ENCODE results near the gene USP51. TPM values are rescaled to one million over a fixed set of nuclear protein-coding genes. Genes with fewer than 3 reads are reported as not detected.
A peak's percentile ranks its signal among the peaks of the same experiment; 100 is the strongest.
"Not testable (repeated sequence)": the region's sequence is repeated elsewhere in the genome, so short reads cannot be mapped to it uniquely, and the experiment has no call there.

Gene USP51
- total and polyA plus RNA-seq, 2 donors from 2014 or later: 3.4 to 4.6 TPM

DNA sequence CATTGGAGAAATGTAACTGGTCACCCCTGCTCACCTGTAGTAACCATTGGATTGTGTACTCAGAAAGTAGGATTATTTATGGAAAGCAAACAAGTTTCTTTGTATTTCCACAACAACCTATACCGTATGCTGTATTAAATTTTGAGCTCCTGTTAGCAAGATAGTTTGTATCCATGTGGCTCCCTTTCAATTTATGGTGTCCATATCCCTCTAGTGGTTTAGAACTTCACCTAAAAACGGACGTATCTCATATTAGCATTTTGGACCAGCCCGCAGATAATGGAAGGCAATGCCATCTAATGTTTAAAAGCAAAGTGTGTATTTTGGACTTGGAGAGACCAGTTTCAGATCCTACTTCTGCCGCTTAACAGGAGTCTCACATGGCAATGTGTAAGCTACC lies 17.4 kb upstream of the USP51 start:
- H3K9me3 ChIP-seq (ENCODE audit: control insufficient read depth in 2 of 3, insufficient read depth in 1 of 3, low read length in 3 of 3); H3K27me3 ChIP-seq (ENCODE audit: control insufficient read depth, insufficient read depth, low read length); intact Hi-C loops (cut with DNase I); H3K9ac ChIP-seq (ENCODE audit: low read length in 3 of 3); DNase-seq; H3K36me3 ChIP-seq (ENCODE audit: control insufficient read depth in 2 of 3, insufficient read depth in 3 of 3, low read length in 3 of 3); H3K4me3 ChIP-seq (ENCODE audit: low read length in 3 of 3); H3K27ac ChIP-seq (ENCODE audit: low read depth in 2 of 2, low read length in 2 of 2); H3K4me1 ChIP-seq (ENCODE audit: control insufficient read depth in 2 of 3, insufficient read depth in 2 of 3, low read depth in 1 of 3, low read length in 3 of 3): not testable (repeated sequence)
- FAIRE-seq: peak; percentile 27

DNA sequence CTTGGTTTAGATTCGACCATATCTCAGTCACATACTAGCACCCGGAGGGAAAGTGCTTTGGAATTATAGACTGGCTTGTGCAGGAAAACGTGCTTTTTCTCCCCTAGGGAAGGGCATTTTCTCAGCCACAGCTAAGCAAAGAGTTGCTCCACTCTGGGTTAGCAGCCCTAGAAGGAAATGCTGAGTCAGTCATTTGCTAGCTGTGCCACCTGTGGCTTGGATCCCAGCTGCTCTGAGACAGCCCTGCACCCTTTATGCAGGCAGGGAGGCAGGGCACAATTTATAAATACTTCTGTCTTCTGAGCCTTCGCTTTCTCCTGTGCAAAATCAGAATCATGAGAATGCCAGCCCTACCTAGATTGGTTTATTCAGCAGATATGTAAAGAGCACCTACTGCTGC lies 1.3 kb upstream of the USP51 start:
- FAIRE-seq (no peak), DNase-seq (no peak)
- Histone ChIP-seq H3K9ac (ENCODE audit: low read length in 3 of 3) (no peak overlapping the region), H3K4me3 (ENCODE audit: low read length in 3 of 3) (no peak overlapping the region), H3K27ac (ENCODE audit: low read depth in 2 of 2, low read length in 2 of 2) (no peak overlapping the region), H3K4me1 (ENCODE audit: control insufficient read depth in 2 of 3, insufficient read depth in 2 of 3, low read depth in 1 of 3, low read length in 3 of 3) (no peaks in the 10 kb centered on the region), H3K36me3 (ENCODE audit: control insufficient read depth in 2 of 3, insufficient read depth in 3 of 3, low read length in 3 of 3) (no peaks in the 10 kb centered on the region), H3K9me3 (ENCODE audit: control insufficient read depth in 2 of 3, insufficient read depth in 1 of 3, low read length in 3 of 3) (no peaks in the 10 kb centered on the region), H3K27me3 (ENCODE audit: control insufficient read depth, insufficient read depth, low read length) (no peaks in the 10 kb centered on the region)
- TF ChIP-seq, protein P1, sequence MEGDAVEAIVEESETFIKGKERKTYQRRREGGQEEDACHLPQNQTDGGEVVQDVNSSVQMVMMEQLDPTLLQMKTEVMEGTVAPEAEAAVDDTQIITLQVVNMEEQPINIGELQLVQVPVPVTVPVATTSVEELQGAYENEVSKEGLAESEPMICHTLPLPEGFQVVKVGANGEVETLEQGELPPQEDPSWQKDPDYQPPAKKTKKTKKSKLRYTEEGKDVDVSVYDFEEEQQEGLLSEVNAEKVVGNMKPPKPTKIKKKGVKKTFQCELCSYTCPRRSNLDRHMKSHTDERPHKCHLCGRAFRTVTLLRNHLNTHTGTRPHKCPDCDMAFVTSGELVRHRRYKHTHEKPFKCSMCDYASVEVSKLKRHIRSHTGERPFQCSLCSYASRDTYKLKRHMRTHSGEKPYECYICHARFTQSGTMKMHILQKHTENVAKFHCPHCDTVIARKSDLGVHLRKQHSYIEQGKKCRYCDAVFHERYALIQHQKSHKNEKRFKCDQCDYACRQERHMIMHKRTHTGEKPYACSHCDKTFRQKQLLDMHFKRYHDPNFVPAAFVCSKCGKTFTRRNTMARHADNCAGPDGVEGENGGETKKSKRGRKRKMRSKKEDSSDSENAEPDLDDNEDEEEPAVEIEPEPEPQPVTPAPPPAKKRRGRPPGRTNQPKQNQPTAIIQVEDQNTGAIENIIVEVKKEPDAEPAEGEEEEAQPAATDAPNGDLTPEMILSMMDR (IDR thresholded peaks at IDR 0.05; ENCODE audit: borderline replicate concordance, extremely low read depth, insufficient read depth): no peak
- intact Hi-C loops (cut with DNase I): no loop called here

DNA sequence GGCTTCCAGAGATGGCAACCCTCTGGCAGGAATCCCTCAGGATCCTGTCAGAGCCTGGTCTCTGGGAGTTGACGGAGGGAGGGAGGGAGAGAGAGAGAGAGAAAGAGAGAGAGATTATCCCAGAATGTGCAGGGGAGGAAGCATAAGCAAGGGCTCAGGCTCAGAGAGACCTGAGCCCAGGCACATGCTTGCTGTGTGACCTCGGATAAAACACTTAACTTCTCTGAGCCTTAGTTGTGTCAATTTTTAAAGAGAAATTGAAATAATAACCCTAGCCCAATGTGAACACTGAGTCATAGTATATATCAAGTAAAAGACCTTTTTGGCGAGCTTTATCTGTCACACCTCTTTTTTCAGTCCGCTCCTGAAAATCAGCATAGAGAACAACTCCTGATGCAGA lies 473 bp upstream of the USP51 start:
- DNase-seq (no peak), FAIRE-seq (no peak)
- no peaks in the 10 kb centered on the region for H3K36me3 ChIP-seq (ENCODE audit: control insufficient read depth in 2 of 3, insufficient read depth in 3 of 3, low read length in 3 of 3)
- H3K9me3 ChIP-seq (ENCODE audit: control insufficient read depth in 2 of 3, insufficient read depth in 1 of 3, low read length in 3 of 3): no peaks in the 10 kb centered on the region
- no peaks in the 10 kb centered on the region for H3K27me3 ChIP-seq (ENCODE audit: control insufficient read depth, insufficient read depth, low read length)
- H3K27ac ChIP-seq (ENCODE audit: low read depth in 2 of 2, low read length in 2 of 2): peak overlapping the region; percentile 97 to 98
- TF ChIP-seq, protein P1 (IDR thresholded peaks at IDR 0.05; ENCODE audit: borderline replicate concordance, extremely low read depth, insufficient read depth): no peak
- peak overlapping the region in 1 of 3 donors; percentile 84 for H3K4me3 ChIP-seq (ENCODE audit: low read length in 3 of 3)
- H3K4me1 ChIP-seq (ENCODE audit: control insufficient read depth in 2 of 3, insufficient read depth in 2 of 3, low read depth in 1 of 3, low read length in 3 of 3): no peaks in the 10 kb centered on the region
- H3K9ac ChIP-seq (ENCODE audit: low read length in 3 of 3): peak overlapping the region in 1 of 3 donors; percentile 98
- intact Hi-C loops (cut with DNase I): no loop called here

DNA sequence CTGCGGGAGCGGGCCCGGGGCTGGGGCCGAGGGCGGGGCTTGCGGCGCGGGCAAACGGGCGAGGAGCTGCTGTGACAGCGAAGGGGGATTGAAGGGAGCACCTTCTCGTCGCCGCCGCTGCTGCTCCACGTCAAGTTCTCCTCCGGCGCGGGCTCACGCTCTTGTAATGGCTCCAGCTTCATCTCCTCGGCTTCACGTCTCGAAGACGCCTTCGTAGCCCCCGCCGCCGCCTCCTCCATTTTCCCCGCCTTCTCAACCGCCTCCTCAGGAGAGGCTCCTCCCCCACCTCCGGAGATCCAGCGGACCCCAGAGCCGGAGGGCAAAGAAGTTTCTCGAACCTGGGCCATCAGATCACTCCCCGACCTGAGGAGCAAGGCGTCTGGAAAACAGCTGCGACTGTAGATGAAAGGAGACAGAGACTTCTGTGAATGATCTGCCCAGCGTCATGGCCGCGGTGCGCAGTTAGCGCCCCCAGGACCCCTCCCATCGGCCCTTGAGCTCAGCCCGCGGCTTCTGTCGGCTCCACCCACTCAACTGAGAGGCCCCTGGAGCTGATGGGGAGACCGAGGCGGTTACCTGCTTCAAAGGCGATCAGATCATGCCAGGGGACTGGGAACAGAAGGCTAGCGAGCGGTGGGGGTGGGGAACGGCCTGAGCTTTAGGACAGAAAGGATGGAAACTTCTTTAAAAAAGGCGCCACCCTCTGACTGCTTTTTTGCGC lies 895 bp downstream of the USP51 start:
- TF ChIP-seq, protein P1 (IDR thresholded peaks at IDR 0.05; ENCODE audit: borderline replicate concordance, extremely low read depth, insufficient read depth): peak; percentile 3
- intact Hi-C loops (cut with DNase I): no loop called here
- H3K9ac ChIP-seq (ENCODE audit: low read length in 3 of 3): peak overlapping the region; percentile 85 to 98 (median 89)
- H3K36me3 ChIP-seq (ENCODE audit: control insufficient read depth in 2 of 3, insufficient read depth in 3 of 3, low read length in 3 of 3): no peaks in the 10 kb centered on the region
- peak overlapping the region; percentile 97 to 98 for H3K27ac ChIP-seq (ENCODE audit: low read depth in 2 of 2, low read length in 2 of 2)
- H3K27me3 ChIP-seq (ENCODE audit: control insufficient read depth, insufficient read depth, low read length): peaks cover 2% of the 10 kb centered on the region
- H3K9me3 ChIP-seq (ENCODE audit: control insufficient read depth in 2 of 3, insufficient read depth in 1 of 3, low read length in 3 of 3): no peaks in the 10 kb centered on the region
- H3K4me3 ChIP-seq (ENCODE audit: low read length in 3 of 3): peak overlapping the region; percentile 84 to 92 (median 92)
- peak; percentile 67 to 88 (median 78) for DNase-seq
- H3K4me1 ChIP-seq (ENCODE audit: control insufficient read depth in 2 of 3, insufficient read depth in 2 of 3, low read depth in 1 of 3, low read length in 3 of 3): no peaks in the 10 kb centered on the region
- no peak for FAIRE-seq

Data from kidney (tissue), 14 donors.